ENCODE measurements around the gene ARHGAP6. TPM values are rescaled to one million over a fixed set of nuclear protein-coding genes. Genes with fewer than 3 reads are reported as not detected.

The ARHGAP6 gene
- total and polyA plus RNA-seq, 9 of the 15 experiments (the other 6 are each of a cell fraction or from before 2014, with no cell fraction given), result 12.5 to 63.6 (median 41.8) TPM

GRCh38 chrX:11474021-11474420 lies 191.7 kb downstream of the ARHGAP6 start:
- peak overlapping the region; percentile 52; the same call in 1 of the 2 replicates for H2AFZ ChIP-seq (ENCODE audit: low read depth, low read length)
- intact Hi-C loops (cut with micrococcal nuclease) (no loop called here), in situ Hi-C loops (cut with MboI) (no loop called here)
- no TSS peak for BruUV-seq (replicated peaks)
- no peak overlapping the region for H3K4me3 ChIP-seq
- H3K9ac ChIP-seq (ENCODE audit: insufficient read depth in 1 of 2, low read depth in 2 of 2, low read length in 2 of 2), result no peak overlapping the region
- DNase-seq (ENCODE audit: extremely low read depth in 1 of 4, low spot score in 3 of 4) (peak in 1 of 4 experiments; percentile 36), FAIRE-seq (peak; percentile 60), ATAC-seq (peak; percentile 69)
- CTCF ChIA-PET (ENCODE audit: low intra/inter-chr PET ratio), result no interaction called here
- no peak overlapping the region; the same call in 2 of the 3 replicates for H3K27ac ChIP-seq (ENCODE audit: extremely low read depth, low read depth, low read length)
- POLR2A ChIA-PET, result interaction anchor here (0.6 to 1.0 kb wide), 3 partner anchors 12 to 51 kb away, joined by 3 to 5 read pairs (median 3); no protein-coding TSS in a partner anchor
- H3K79me2 ChIP-seq (ENCODE audit: control insufficient read depth, insufficient read depth, low read length), result no peaks in the 10 kb centered on the region
- H3K36me3 ChIP-seq (ENCODE audit: control insufficient read depth, insufficient read depth, low read length), result no peaks in the 10 kb centered on the region
- no peak overlapping the region; the same call in 1 of the 2 replicates for H3K4me2 ChIP-seq (ENCODE audit: insufficient read depth, low read length)
- peaks cover 0 to 6% of the 10 kb centered on the region in 2 experiments; a peak in 2 of 5 replicates for H3K4me1 ChIP-seq (replicated peaks in 1 of 2; ENCODE audit: control insufficient read depth in 2 of 2, insufficient read depth in 2 of 2, low read length in 2 of 2)
- peaks cover 3% of the 10 kb centered on the region for H3K9me1 ChIP-seq (ENCODE audit: control insufficient read depth, insufficient read depth, low read length)
- H3K9me3 ChIP-seq (replicated peaks; ENCODE audit: control insufficient read depth, insufficient read depth, low read depth, low read length), result no peaks in the 10 kb centered on the region
- 0% methylated on average over 1 of the region's 1 CpG for WGBS (ENCODE audit: insufficient coverage, low coverage, missing lambda C conversion rate)
- no peaks in the 10 kb centered on the region for H3K27me3 ChIP-seq (ENCODE audit: control insufficient read depth in 2 of 2, insufficient read depth in 2 of 2, low read length in 2 of 2)
- no peaks in the 10 kb centered on the region for H4K20me1 ChIP-seq (replicated peaks; ENCODE audit: control insufficient read depth, insufficient read depth, low read length)
- TF ChIP-seq MAFK (IDR thresholded peaks at IDR 0.05; ENCODE audit: low read length) (peak; percentile 98), NFE2 (IDR thresholded peaks at IDR 0.05; ENCODE audit: low read depth) (peak; percentile 64), MAFF (IDR thresholded peaks at IDR 0.05; ENCODE audit: low read length) (peak; percentile 98), NFRKB (IDR thresholded peaks at IDR 0.05; ENCODE audit: low read depth) (no peak), ZNF316 (IDR thresholded peaks at IDR 0.05) (peak; percentile 99), MAFG (tag; conservative IDR thresholded peaks at IDR 0.05) (peak; percentile 95), C11orf30 (IDR thresholded peaks at IDR 0.05; ENCODE audit: low read depth) (peak; percentile 98), ZNF655 (CRISPR knock-in tag; IDR thresholded peaks at IDR 0.05) (no peak)
